Upper lobe of left lung (tissue), 6 donors: ENCODE data around the gene TLE2. TPM values are rescaled to one million over a fixed set of nuclear protein-coding genes. Genes with fewer than 3 reads are reported as not detected.

ENCODE experiments used
- ATAC-seq, 2 donors: fragments of 200-7000 bp; cut with Tn5 transposase; one replicate each; pipeline ENCODE4 v1.9.1; 2022; ENCODE audit warnings: mild to moderate bottlenecking in 2 of 2, moderate library complexity in 2 of 2; ENCODE audit not compliant: low FRiP score in 2 of 2
- DNase-seq, 2 donors: peaks; one replicate each; pipeline ENCODE4 v3.0.0-alpha.2; 2019 to 2020
- H3K27ac ChIP-seq, 4 donors: fragments of 200-600 bp; sonication (generic); one replicate each; pipeline ENCODE4 v1.5.1; 2016 to 2019
- H3K27me3 ChIP-seq, 4 donors: fragments of 200-600 bp; sonication (generic); one replicate each; pipeline ENCODE4 v1.5.1; 2017 to 2019
- H3K36me3 ChIP-seq, 4 donors: fragments of 200-600 bp; sonication (generic); one replicate each; pipeline ENCODE4 v1.5.1; 2016 to 2019
- H3K4me1 ChIP-seq, 4 donors: fragments of 200-600 bp; sonication (generic); one replicate each; pipeline ENCODE4 v1.5.1; 2018 to 2019
- H3K4me3 ChIP-seq, 4 donors: fragments of 200-600 bp; sonication (generic); one replicate each; pipeline ENCODE4 v1.5.1; 2017 to 2019; ENCODE audit warnings: mild to moderate bottlenecking in 2 of 4, moderate library complexity in 1 of 4
- H3K9me3 ChIP-seq, 4 donors: fragments of 200-600 bp; sonication (generic); one replicate each; pipeline ENCODE4 v1.5.1; 2018 to 2019
- CTCF ChIP-seq, 6 experiments: fragments of 450-650 bp in 4 of 6; fragments of 200-600 bp in 2 of 6; sonication (generic) in 2 of 6; IDR thresholded peaks; one replicate each; pipeline ENCODE4 v1.5.1; 2016 to 2019; ENCODE audit warnings: antibody characterized with exemption in 6 of 6
- EP300 ChIP-seq, 4 donors: sonication (generic); formaldehyde crosslinking; IDR thresholded peaks; one replicate each; pipeline ENCODE4 v1.5.1; 2017; ENCODE audit warnings: antibody characterized with exemption in 4 of 4, control low read depth in 2 of 4
- POLR2A ChIP-seq, 4 donors: fragments of 450-650 bp; IDR thresholded peaks; one replicate each; pipeline ENCODE4 v1.5.1; 2016 to 2017; ENCODE audit warnings: antibody characterized with exemption in 4 of 4, mild to moderate bottlenecking in 2 of 4
- POLR2AphosphoS5 ChIP-seq, 2 donors: sonication (generic); formaldehyde crosslinking; IDR thresholded peaks; one replicate each; pipeline ENCODE4 v1.5.1; 2017; ENCODE audit warnings: antibody characterized with exemption in 2 of 2
- WGBS, 2 donors: methylation state at CpG; one replicate each; pipeline ENCODE4 v1.1.5; 2017 to 2018; 5-methylcytosine and 5-hydroxymethylcytosine counted together
- total RNA-seq, 6 donors: library from RNA; depleted of rRNA in 4 of 6; stranded (reverse); fragments of >200 nt in 4 of 6; gene quantifications; one replicate each; pipeline versions ENCODE4 v1.1.0 to v1.2.1, GENCODE V29; 2016 to 2021
- donor health status: DM: no; HTN: no; CAD: no; lungs with moderate emphysema.
- donor health status: DM: no; HTN: yes; CAD: no; lungs with severe emphysema.

TLE2 gene
- total RNA-seq, 6 donors from 2014 or later = 35.0 to 115 (median 56.0) TPM

DNA sequence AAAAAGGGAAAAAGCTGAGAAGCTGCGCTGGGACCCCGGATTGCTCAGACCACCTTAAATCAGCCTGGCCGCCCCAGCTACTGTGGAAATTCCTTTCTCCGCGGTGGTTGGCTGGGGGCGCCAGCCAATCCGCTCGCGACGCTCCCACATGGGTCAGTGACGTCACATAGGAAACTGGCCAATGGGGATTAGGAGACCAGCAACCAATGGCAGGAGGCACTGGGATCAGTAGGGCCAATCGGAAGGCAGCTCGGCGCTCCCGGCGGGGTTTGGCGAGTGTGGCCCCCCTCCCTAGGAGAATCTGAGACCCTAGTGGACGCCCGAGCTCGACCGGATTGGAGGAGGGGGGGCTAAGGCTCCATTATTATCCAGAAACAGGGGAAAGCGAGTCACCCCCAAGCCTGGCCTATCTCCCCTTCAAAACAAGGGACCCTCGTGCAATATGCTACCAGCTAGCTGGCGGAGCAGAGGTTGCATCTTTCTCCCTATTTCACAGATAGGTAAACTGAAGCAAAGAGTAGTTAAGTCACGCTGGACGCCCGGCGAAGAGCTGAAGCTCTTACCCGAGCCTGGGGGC lies 6.5 kb upstream of the TLE2 start:
- H3K27me3 ChIP-seq = no peaks in the 10 kb centered on the region
- peak in 3 of 6 experiments; percentile 9 to 29 (median 12) for TF ChIP-seq CTCF (IDR thresholded peaks at IDR 0.05)
- TF ChIP-seq EP300 (IDR thresholded peaks at IDR 0.05) = no peak
- peak in 1 of 2 donors; percentile 68 for TF ChIP-seq POLR2AphosphoS5 (IDR thresholded peaks at IDR 0.05)
- peak in 1 of 4 donors; percentile 53 for TF ChIP-seq POLR2A (IDR thresholded peaks at IDR 0.05)
- 0% methylated on average over 24 to 29 of the region's 29 CpGs for WGBS, 2 donors
- peak overlapping the region; percentile 50 to 64 (median 60) for H3K4me3 ChIP-seq
- peaks cover 17 to 23% (median 20%) of the 10 kb centered on the region in 4 donors for H3K4me1 ChIP-seq
- no peaks in the 10 kb centered on the region for H3K9me3 ChIP-seq
- peak overlapping the region; percentile 79 to 94 (median 92) for H3K27ac ChIP-seq
- DNase-seq (peak; percentile 95 to 97), ATAC-seq (peak; percentile 97)
- no peaks in the 10 kb centered on the region for H3K36me3 ChIP-seq

- Histone ChIP-seq H3K4me3 (peak overlapping the region; percentile 15 to 64 (median 54)), H3K27ac (peak overlapping the region; percentile 79 to 94 (median 92)), H3K27me3 (no peaks in the 10 kb centered on the region), H3K4me1 (peaks cover 17 to 23% (median 20%) of the 10 kb centered on the region in 4 donors), H3K9me3 (no peaks in the 10 kb centered on the region), H3K36me3 (no peaks in the 10 kb centered on the region)
- peak in 1 of 2 donors; percentile 49 for DNase-seq
- WGBS, 2 donors = 10 to 19% methylated on average over 20 to 28 of the region's 28 CpGs
- peak; percentile 1 to 3 for ATAC-seq
- TF ChIP-seq POLR2AphosphoS5 (IDR thresholded peaks at IDR 0.05) (no peak), EP300 (IDR thresholded peaks at IDR 0.05) (no peak), CTCF (IDR thresholded peaks at IDR 0.05) (no peak), POLR2A (IDR thresholded peaks at IDR 0.05) (no peak)
These were observed 5.8 kb upstream of the TLE2 start for GRCh38 chr19:3034656-3035541.

DNA sequence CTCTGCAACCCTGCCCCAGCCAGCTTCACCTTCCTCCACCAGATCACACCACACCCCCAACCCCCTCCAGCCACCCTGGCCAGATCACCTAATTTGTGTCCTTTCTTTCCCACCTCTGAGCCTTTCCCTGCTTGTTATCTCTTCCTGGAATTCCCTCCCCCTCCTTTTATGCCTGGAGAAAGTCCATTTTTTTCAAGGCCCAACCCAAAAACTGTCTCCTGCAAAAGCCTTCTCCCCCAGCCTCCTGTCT lies 5.3 kb upstream of the TLE2 start:
- Histone ChIP-seq H3K36me3 (no peaks in the 10 kb centered on the region), H3K4me3 (no peak overlapping the region), H3K27ac (peak overlapping the region in 3 of 4 donors; percentile 91 to 94 (median 93)), H3K4me1 (peaks cover 17 to 28% (median 24%) of the 10 kb centered on the region in 4 donors), H3K9me3 (no peaks in the 10 kb centered on the region), H3K27me3 (no peaks in the 10 kb centered on the region)
- TF ChIP-seq EP300 (IDR thresholded peaks at IDR 0.05) = no peak
- TF ChIP-seq POLR2AphosphoS5 (IDR thresholded peaks at IDR 0.05) = no peak
- TF ChIP-seq CTCF (IDR thresholded peaks at IDR 0.05) = no peak
- no peak for TF ChIP-seq POLR2A (IDR thresholded peaks at IDR 0.05)
- no peak for DNase-seq
- ATAC-seq = no peak

DNA sequence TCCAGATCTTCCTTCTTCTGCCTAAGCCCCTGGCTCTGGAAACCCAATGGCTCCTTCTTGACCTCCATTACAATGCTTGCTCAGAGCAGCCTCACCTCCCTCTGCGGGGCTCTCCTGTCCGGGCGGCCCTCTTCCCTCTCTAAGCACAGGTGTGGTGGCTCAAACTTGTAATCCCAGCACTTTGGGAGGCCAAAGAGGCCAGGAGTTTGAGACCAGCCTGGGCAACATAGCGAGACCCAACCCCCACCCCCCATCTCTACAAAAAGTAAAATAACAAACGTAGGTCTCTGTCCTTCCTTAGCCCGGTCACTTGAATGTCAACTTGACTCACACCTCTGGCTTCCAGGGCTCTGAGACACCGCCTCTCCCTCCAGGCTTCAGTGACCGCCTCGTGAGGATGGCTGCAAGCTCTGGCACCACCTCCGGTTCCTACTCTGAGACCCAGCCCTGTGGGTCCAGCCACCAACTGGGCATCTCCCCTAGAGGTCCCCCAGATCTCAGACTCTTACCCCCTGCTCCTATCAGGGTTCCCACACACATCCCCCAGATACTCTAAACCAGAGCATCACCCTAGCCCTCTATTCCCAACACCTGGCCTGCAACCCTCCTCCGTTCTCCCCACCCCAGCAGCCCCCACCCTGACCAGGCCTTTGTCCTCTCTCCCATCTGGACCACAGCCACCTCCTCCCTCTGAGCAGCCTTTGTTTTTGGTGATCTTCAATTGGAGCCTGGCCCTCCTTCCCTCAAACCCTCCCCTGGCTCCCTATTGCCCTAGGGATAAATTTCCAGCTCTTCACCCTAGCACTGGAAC lies 4.7 kb upstream of the TLE2 start:
- no peak for DNase-seq
- H3K9me3 ChIP-seq = no peaks in the 10 kb centered on the region
- WGBS, 2 donors = 82 to 91% methylated on average over 11 of the region's 11 CpGs
- H3K4me1 ChIP-seq = peaks cover 17 to 30% (median 25%) of the 10 kb centered on the region in 4 donors
- TF ChIP-seq POLR2A (IDR thresholded peaks at IDR 0.05) (no peak), POLR2AphosphoS5 (IDR thresholded peaks at IDR 0.05) (no peak), EP300 (IDR thresholded peaks at IDR 0.05) (no peak), CTCF (IDR thresholded peaks at IDR 0.05) (no peak)
- no peak for ATAC-seq
- H3K27ac ChIP-seq = peak overlapping the region in 3 of 4 donors; percentile 91 to 94 (median 93)
- H3K27me3 ChIP-seq = no peaks in the 10 kb centered on the region
- H3K36me3 ChIP-seq = no peaks in the 10 kb centered on the region
- no peak overlapping the region for H3K4me3 ChIP-seq
